Activated CD8-positive, alpha-beta memory T cell treated with anti-CD3 and anti-CD28 coated beads, Interleukin-2, amount 50 U/mL, for 1 hour (primary cell): ENCODE measurements around the gene NLRC5.
"Not testable (repeated sequence)": the region's sequence is repeated elsewhere in the genome, so short reads cannot be mapped to it uniquely, and the experiment has no call there.

ENCODE experiments used
- DNase-seq: peaks from one replicate; pipeline ENCODE4 v3.0.0-alpha.2; 2020; ENCODE audit errors: extremely low read depth

The NLRC5 gene

GRCh38 chr16:56983211-56983751 is 6.1 kb upstream of the NLRC5 start:
- DNase-seq = no peak

GRCh38 chr16:56984639-56985038 is 4.7 kb upstream of the NLRC5 start:
- no peak for DNase-seq

GRCh38 chr16:56985288-56985961 is 3.9 kb upstream of the NLRC5 start:
- no peak for DNase-seq

- no peak for DNase-seq
These were observed 3.4 kb upstream of the NLRC5 start for GRCh38 chr16:56985962-56986360.

GRCh38 chr16:56986361-56986760 is 3.0 kb upstream of the NLRC5 start:
- DNase-seq = no peak

GRCh38 chr16:56986908-56987307 is 2.4 kb upstream of the NLRC5 start:
- DNase-seq = not testable (repeated sequence)

GRCh38 chr16:56987692-56988091 is 1.7 kb upstream of the NLRC5 start:
- DNase-seq = no peak

- no peak for DNase-seq
These were observed 1.0 kb upstream of the NLRC5 start for GRCh38 chr16:56988161-56988947.

GRCh38 chr16:56989988-56990387 is 631 bp downstream of the NLRC5 start:
- DNase-seq = no peak

- DNase-seq = no peak
These were observed 1.3 kb downstream of the NLRC5 start for GRCh38 chr16:56990407-56991286.

GRCh38 chr16:56992431-56992830 is 3.1 kb downstream of the NLRC5 start:
- not testable (repeated sequence) for DNase-seq

GRCh38 chr16:56993204-56993603 is 3.8 kb downstream of the NLRC5 start:
- no peak for DNase-seq

- no peak for DNase-seq
These were observed 5.0 kb downstream of the NLRC5 start for GRCh38 chr16:56994311-56994710.

- no peak for DNase-seq
These were observed 5.9 kb downstream of the NLRC5 start for GRCh38 chr16:56995136-56995805.

- DNase-seq = no peak
These were observed 7.9 kb downstream of the NLRC5 start for GRCh38 chr16:56997264-56997663.

GRCh38 chr16:56997931-56998330 is 8.6 kb downstream of the NLRC5 start:
- no peak for DNase-seq

GRCh38 chr16:56998352-56998751 is 9.0 kb downstream of the NLRC5 start:
- DNase-seq = no peak

- DNase-seq = no peak
These were observed 9.5 kb downstream of the NLRC5 start for GRCh38 chr16:56998861-56999260.

- no peak for DNase-seq
These were observed 10.3 kb downstream of the NLRC5 start for GRCh38 chr16:56999409-57000270.

- DNase-seq = peak; percentile 45
These were observed 11.1 kb downstream of the NLRC5 start for GRCh38 chr16:57000271-57001025.
